ENCODE data around the gene LPP. TPM values are rescaled to one million over a fixed set of nuclear protein-coding genes. Genes with fewer than 3 reads are reported as not detected.

Gene LPP
- total RNA-seq, 1 donor from 2014 or later = 28.2 TPM

- Histone ChIP-seq H3K9me3 (ENCODE audit: control insufficient read depth in 3 of 3, low read length in 3 of 3) (no peaks in the 10 kb centered on the region), H3K9ac (ENCODE audit: low read depth in 1 of 3, low read length in 3 of 3) (peak overlapping the region; percentile 86 to 97 (median 96)), H3K4me3 (ENCODE audit: low read length in 3 of 3) (peak overlapping the region; percentile 86 to 91 (median 89)), H3K27me3 (ENCODE audit: control insufficient read depth in 3 of 3, insufficient read depth in 3 of 3, low read length in 3 of 3) (no peaks in the 10 kb centered on the region), H3K27ac (ENCODE audit: low read depth, low read length) (peak overlapping the region; percentile 96), H3K4me1 (ENCODE audit: control insufficient read depth in 3 of 3, insufficient read depth in 3 of 3, low read length in 3 of 3) (peaks cover 29 to 37% (median 30%) of the 10 kb centered on the region in 3 donors), H3K36me3 (ENCODE audit: control insufficient read depth in 3 of 3, insufficient read depth in 3 of 3, low read length in 3 of 3) (no peaks in the 10 kb centered on the region)
Measured at GRCh38 chr3:188152660-188153436, 1.1 kb upstream of the LPP start.

GRCh38 chr3:188153437-188154013, 432 bp upstream of the LPP start:
- peak overlapping the region; percentile 96 for H3K27ac ChIP-seq (ENCODE audit: low read depth, low read length)
- peaks cover 33 to 43% (median 36%) of the 10 kb centered on the region in 3 donors for H3K4me1 ChIP-seq (ENCODE audit: control insufficient read depth in 3 of 3, insufficient read depth in 3 of 3, low read length in 3 of 3)
- no peaks in the 10 kb centered on the region for H3K9me3 ChIP-seq (ENCODE audit: control insufficient read depth in 3 of 3, low read length in 3 of 3)

GRCh38 chr3:188154809-188155574, 1.0 kb downstream of the LPP start:
- peaks cover 40 to 56% (median 43%) of the 10 kb centered on the region in 3 donors for H3K4me1 ChIP-seq (ENCODE audit: control insufficient read depth in 3 of 3, insufficient read depth in 3 of 3, low read length in 3 of 3)

More at GRCh38 chr3:188153437-188154013, 432 bp upstream of the LPP start:
- Histone ChIP-seq H3K9ac (ENCODE audit: low read depth in 1 of 3, low read length in 3 of 3) (peak overlapping the region; percentile 86 to 97 (median 96)), H3K36me3 (ENCODE audit: control insufficient read depth in 3 of 3, insufficient read depth in 3 of 3, low read length in 3 of 3) (no peaks in the 10 kb centered on the region), H3K27me3 (ENCODE audit: control insufficient read depth in 3 of 3, insufficient read depth in 3 of 3, low read length in 3 of 3) (no peaks in the 10 kb centered on the region), H3K4me3 (ENCODE audit: low read length in 3 of 3) (peak overlapping the region; percentile 86 to 91 (median 89))

GRCh38 chr3:188156056-188156455, 2.1 kb downstream of the LPP start:
- no peak overlapping the region for H3K4me3 ChIP-seq (ENCODE audit: low read length in 3 of 3)
- peak overlapping the region; percentile 96 for H3K27ac ChIP-seq (ENCODE audit: low read depth, low read length)
- no peaks in the 10 kb centered on the region for H3K27me3 ChIP-seq (ENCODE audit: control insufficient read depth in 3 of 3, insufficient read depth in 3 of 3, low read length in 3 of 3)
- H3K9ac ChIP-seq (ENCODE audit: low read depth in 1 of 3, low read length in 3 of 3) = peak overlapping the region in 1 of 3 donors; percentile 24
- peaks cover 40 to 56% (median 43%) of the 10 kb centered on the region in 3 donors for H3K4me1 ChIP-seq (ENCODE audit: control insufficient read depth in 3 of 3, insufficient read depth in 3 of 3, low read length in 3 of 3)
- no peaks in the 10 kb centered on the region for H3K9me3 ChIP-seq (ENCODE audit: control insufficient read depth in 3 of 3, low read length in 3 of 3)
- H3K36me3 ChIP-seq (ENCODE audit: control insufficient read depth in 3 of 3, insufficient read depth in 3 of 3, low read length in 3 of 3) = no peaks in the 10 kb centered on the region

More at GRCh38 chr3:188154809-188155574, 1.0 kb downstream of the LPP start:
- Histone ChIP-seq H3K27ac (ENCODE audit: low read depth, low read length) (peak overlapping the region; percentile 96), H3K9ac (ENCODE audit: low read depth in 1 of 3, low read length in 3 of 3) (peak overlapping the region; percentile 77 to 97 (median 96)), H3K36me3 (ENCODE audit: control insufficient read depth in 3 of 3, insufficient read depth in 3 of 3, low read length in 3 of 3) (no peaks in the 10 kb centered on the region), H3K9me3 (ENCODE audit: control insufficient read depth in 3 of 3, low read length in 3 of 3) (no peaks in the 10 kb centered on the region), H3K4me3 (ENCODE audit: low read length in 3 of 3) (peak overlapping the region; percentile 64 to 91 (median 86)), H3K27me3 (ENCODE audit: control insufficient read depth in 3 of 3, insufficient read depth in 3 of 3, low read length in 3 of 3) (no peaks in the 10 kb centered on the region)

- Histone ChIP-seq H3K9me3 (ENCODE audit: control insufficient read depth in 3 of 3, low read length in 3 of 3) (no peaks in the 10 kb centered on the region), H3K4me1 (ENCODE audit: control insufficient read depth in 3 of 3, insufficient read depth in 3 of 3, low read length in 3 of 3) (peaks cover 44 to 65% (median 45%) of the 10 kb centered on the region in 3 donors), H3K9ac (ENCODE audit: low read depth in 1 of 3, low read length in 3 of 3) (peak overlapping the region in 1 of 3 donors; percentile 40), H3K36me3 (ENCODE audit: control insufficient read depth in 3 of 3, insufficient read depth in 3 of 3, low read length in 3 of 3) (no peaks in the 10 kb centered on the region), H3K27me3 (ENCODE audit: control insufficient read depth in 3 of 3, insufficient read depth in 3 of 3, low read length in 3 of 3) (no peaks in the 10 kb centered on the region), H3K4me3 (ENCODE audit: low read length in 3 of 3) (peak overlapping the region in 1 of 3 donors; percentile 2), H3K27ac (ENCODE audit: low read depth, low read length) (peak overlapping the region; percentile 96)
Measured at GRCh38 chr3:188157407-188157806, 3.5 kb downstream of the LPP start.

GRCh38 chr3:188157971-188158370, 4.0 kb downstream of the LPP start:
- H3K4me3 ChIP-seq (ENCODE audit: low read length in 3 of 3) = no peak overlapping the region
- peak overlapping the region; percentile 96 for H3K27ac ChIP-seq (ENCODE audit: low read depth, low read length)
- no peaks in the 10 kb centered on the region for H3K9me3 ChIP-seq (ENCODE audit: control insufficient read depth in 3 of 3, low read length in 3 of 3)
- H3K36me3 ChIP-seq (ENCODE audit: control insufficient read depth in 3 of 3, insufficient read depth in 3 of 3, low read length in 3 of 3) = no peaks in the 10 kb centered on the region
- peaks cover 44 to 67% (median 45%) of the 10 kb centered on the region in 3 donors for H3K4me1 ChIP-seq (ENCODE audit: control insufficient read depth in 3 of 3, insufficient read depth in 3 of 3, low read length in 3 of 3)
- H3K27me3 ChIP-seq (ENCODE audit: control insufficient read depth in 3 of 3, insufficient read depth in 3 of 3, low read length in 3 of 3) = no peaks in the 10 kb centered on the region
- H3K9ac ChIP-seq (ENCODE audit: low read depth in 1 of 3, low read length in 3 of 3) = no peak overlapping the region

- H3K9me3 ChIP-seq (ENCODE audit: control insufficient read depth in 3 of 3, low read length in 3 of 3) = no peaks in the 10 kb centered on the region
- H3K4me1 ChIP-seq (ENCODE audit: control insufficient read depth in 3 of 3, insufficient read depth in 3 of 3, low read length in 3 of 3) = peaks cover 44 to 70% (median 48%) of the 10 kb centered on the region in 3 donors
- H3K4me3 ChIP-seq (ENCODE audit: low read length in 3 of 3) = peak overlapping the region in 2 of 3 donors; percentile 23 to 28
- peak overlapping the region; percentile 96 for H3K27ac ChIP-seq (ENCODE audit: low read depth, low read length)
- no peaks in the 10 kb centered on the region for H3K27me3 ChIP-seq (ENCODE audit: control insufficient read depth in 3 of 3, insufficient read depth in 3 of 3, low read length in 3 of 3)
- no peaks in the 10 kb centered on the region for H3K36me3 ChIP-seq (ENCODE audit: control insufficient read depth in 3 of 3, insufficient read depth in 3 of 3, low read length in 3 of 3)
- H3K9ac ChIP-seq (ENCODE audit: low read depth in 1 of 3, low read length in 3 of 3) = peak overlapping the region; percentile 72 to 79 (median 77)
Measured at GRCh38 chr3:188158731-188159310, 4.9 kb downstream of the LPP start.

- Histone ChIP-seq H3K4me3 (ENCODE audit: low read length in 3 of 3) (no peak overlapping the region), H3K4me1 (ENCODE audit: control insufficient read depth in 3 of 3, insufficient read depth in 3 of 3, low read length in 3 of 3) (peaks cover 43 to 73% (median 44%) of the 10 kb centered on the region in 3 donors), H3K27ac (ENCODE audit: low read depth, low read length) (peak overlapping the region; percentile 96), H3K9me3 (ENCODE audit: control insufficient read depth in 3 of 3, low read length in 3 of 3) (no peaks in the 10 kb centered on the region), H3K27me3 (ENCODE audit: control insufficient read depth in 3 of 3, insufficient read depth in 3 of 3, low read length in 3 of 3) (no peaks in the 10 kb centered on the region), H3K9ac (ENCODE audit: low read depth in 1 of 3, low read length in 3 of 3) (no peak overlapping the region), H3K36me3 (ENCODE audit: control insufficient read depth in 3 of 3, insufficient read depth in 3 of 3, low read length in 3 of 3) (no peaks in the 10 kb centered on the region)
Measured at GRCh38 chr3:188160751-188161150, 6.8 kb downstream of the LPP start.

- peak overlapping the region; percentile 63 for H3K27ac ChIP-seq (ENCODE audit: low read depth, low read length)
Measured at GRCh38 chr3:188164248-188164687, 10.3 kb downstream of the LPP start.

More at GRCh38 chr3:188164248-188164687, 10.3 kb downstream of the LPP start:
- Histone ChIP-seq H3K4me3 (ENCODE audit: low read length in 3 of 3) (no peak overlapping the region), H3K27me3 (ENCODE audit: control insufficient read depth in 3 of 3, insufficient read depth in 3 of 3, low read length in 3 of 3) (no peaks in the 10 kb centered on the region), H3K4me1 (ENCODE audit: control insufficient read depth in 3 of 3, insufficient read depth in 3 of 3, low read length in 3 of 3) (peaks cover 18 to 48% (median 34%) of the 10 kb centered on the region in 3 donors), H3K9ac (ENCODE audit: low read depth in 1 of 3, low read length in 3 of 3) (peak overlapping the region in 1 of 3 donors; percentile 14), H3K36me3 (ENCODE audit: control insufficient read depth in 3 of 3, insufficient read depth in 3 of 3, low read length in 3 of 3) (no peaks in the 10 kb centered on the region), H3K9me3 (ENCODE audit: control insufficient read depth in 3 of 3, low read length in 3 of 3) (no peaks in the 10 kb centered on the region)
